ENCODE measurements around the gene SPINT1. TPM values are rescaled to one million over a fixed set of nuclear protein-coding genes. Genes with fewer than 3 reads are reported as not detected.
A peak's percentile ranks its signal among the peaks of the same experiment; 100 is the strongest.

SPINT1 gene
- total RNA-seq, 1 experiment from 2014 or later = 123 TPM

- no peak for TF ChIP-seq EZH2phosphoT487 (IDR thresholded peaks at IDR 0.05; ENCODE audit: borderline replicate concordance)
- TF ChIP-seq POLR2A (IDR thresholded peaks at IDR 0.05; ENCODE audit: borderline replicate concordance, extremely low read depth, insufficient read depth, insufficient read length) = no peak
These were observed 17.3 kb upstream of the SPINT1 start (continued) for GRCh38 chr15:40826423-40827075.

GRCh38 chr15:40828447-40829036 lies 15.3 kb upstream of the SPINT1 start, which contains the start of gene PPP1R14D:
TSS of gene PPP1R14D (minus strand) at chr15:40828708. CDS start at chr15:40828641, 67 bp downstream.
- H3K4me3 ChIP-seq (replicated peaks in 1 of 2; ENCODE audit: low read depth in 1 of 2, low read length in 2 of 2) = no peak within 1 kb of the TSS
- POLR2A ChIA-PET = no interaction called here
- H3K4me2 ChIP-seq (ENCODE audit: low read length) = no peak within 1 kb of the TSS
- H3K9me3 ChIP-seq (ENCODE audit: control insufficient read depth in 1 of 2, insufficient read depth in 1 of 2, low read depth in 1 of 2, low read length in 2 of 2) = no peaks in the 10 kb centered on the region
- DNase-seq (ENCODE audit: low read depth, low spot score) = no peak
- TF ChIP-seq EZH2 (IDR thresholded peaks at IDR 0.05) (no peak), EGR1 (IDR thresholded peaks at IDR 0.05; ENCODE audit: low read depth) (no peak), FOSL1 (IDR thresholded peaks at IDR 0.05; ENCODE audit: low read depth) (no peak), MAX (IDR thresholded peaks at IDR 0.05) (no peak), RAD21 (IDR thresholded peaks at IDR 0.05; ENCODE audit: low read depth) (peak; percentile 20; the same call in 1 of the 2 replicates), CBX3 (IDR thresholded peaks at IDR 0.05; ENCODE audit: low read depth) (no peak), TCF7L2 (IDR thresholded peaks at IDR 0.05; ENCODE audit: borderline replicate concordance, extremely low read depth, insufficient read depth, insufficient read length) (no peak), ELF1 (IDR thresholded peaks at IDR 0.05; ENCODE audit: borderline replicate concordance, low read depth) (no peak)
- H3K9ac ChIP-seq (ENCODE audit: low read length) = no peak within 1 kb of the TSS
- CTCF ChIA-PET = interaction anchor here (1.3 kb wide), 1 partner anchor 31 kb away, joined by 3 read pairs; no protein-coding TSS in a partner anchor
- H3K79me2 ChIP-seq (ENCODE audit: insufficient read depth, low read length) = no peaks in the 10 kb centered on the region
- ATAC-seq = no peak
- H2AFZ ChIP-seq (ENCODE audit: low read depth, low read length, poor library complexity, severe bottlenecking) = no peak within 1 kb of the TSS
- BruUV-seq (replicated peaks) = no TSS peak
- H3K27me3 ChIP-seq (ENCODE audit: insufficient read depth, low read length) = no peaks in the 10 kb centered on the region
- H3K9me2 ChIP-seq (ENCODE audit: insufficient read depth) = no peaks in the 10 kb centered on the region
- RAD21 ChIA-PET (ENCODE audit: low non-redundant PET in 1 of 2, low total read pairs in 2 of 2, uncharacterized antibody in 2 of 2, unreplicated experiment in 2 of 2) = no interaction called here
- no peak within 1 kb of the TSS for H3K27ac ChIP-seq (ENCODE audit: low read depth, low read length)
- no peaks in the 10 kb centered on the region for H4K20me1 ChIP-seq (ENCODE audit: insufficient read depth)
- intact Hi-C loops (cut with micrococcal nuclease) = no loop called here
- H3K4me1 ChIP-seq (ENCODE audit: control insufficient read depth in 1 of 2, insufficient read depth in 2 of 2, low read length in 2 of 2) = peaks cover 24 to 31% of the 10 kb centered on the region in 2 experiments
- no peaks in the 10 kb centered on the region for H3K36me3 ChIP-seq (ENCODE audit: control insufficient read depth in 1 of 2, insufficient read depth in 2 of 2, low read length in 2 of 2)
